ENCODE measurements around the gene LAGE3.

Gene LAGE3

DNA sequence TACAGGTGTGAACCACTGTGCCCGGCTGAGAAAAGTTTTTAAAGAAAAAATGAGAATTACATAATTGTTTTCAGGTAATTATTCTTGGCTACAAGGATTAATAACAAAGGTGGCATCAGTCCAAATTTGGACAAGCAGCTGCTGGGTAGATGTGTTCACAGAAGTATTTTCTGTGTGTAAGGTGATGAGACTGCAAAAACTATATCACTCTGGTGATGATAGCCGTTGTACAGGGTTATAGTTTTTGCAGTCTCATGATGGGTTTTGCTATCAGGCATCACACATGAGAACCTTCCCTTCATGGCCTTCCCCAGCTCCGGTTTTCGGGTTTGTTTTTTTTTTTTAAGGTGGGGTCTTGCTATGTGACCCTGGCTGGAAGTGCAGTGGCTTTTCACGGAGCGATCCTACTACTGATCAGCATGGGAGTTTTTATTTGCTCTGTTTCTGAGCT is 16.4 kb upstream of the LAGE3 start:
- no peaks in the 10 kb centered on the region for H3K9me3 ChIP-seq (ENCODE audit: insufficient read depth, low read length)
- no peak overlapping the region for H3K4me2 ChIP-seq (ENCODE audit: low read length)
- no peak overlapping the region for H3K4me3 ChIP-seq (ENCODE audit: low read length)
- H3K27me3 ChIP-seq (ENCODE audit: low read depth, low read length), result no peaks in the 10 kb centered on the region
- H3K36me3 ChIP-seq (replicated peaks; ENCODE audit: low read depth, low read length), result no peaks in the 10 kb centered on the region
- no peak for TF ChIP-seq EZH2phosphoT487 (IDR thresholded peaks at IDR 0.05; ENCODE audit: low read depth)
- TF ChIP-seq, protein P1, sequence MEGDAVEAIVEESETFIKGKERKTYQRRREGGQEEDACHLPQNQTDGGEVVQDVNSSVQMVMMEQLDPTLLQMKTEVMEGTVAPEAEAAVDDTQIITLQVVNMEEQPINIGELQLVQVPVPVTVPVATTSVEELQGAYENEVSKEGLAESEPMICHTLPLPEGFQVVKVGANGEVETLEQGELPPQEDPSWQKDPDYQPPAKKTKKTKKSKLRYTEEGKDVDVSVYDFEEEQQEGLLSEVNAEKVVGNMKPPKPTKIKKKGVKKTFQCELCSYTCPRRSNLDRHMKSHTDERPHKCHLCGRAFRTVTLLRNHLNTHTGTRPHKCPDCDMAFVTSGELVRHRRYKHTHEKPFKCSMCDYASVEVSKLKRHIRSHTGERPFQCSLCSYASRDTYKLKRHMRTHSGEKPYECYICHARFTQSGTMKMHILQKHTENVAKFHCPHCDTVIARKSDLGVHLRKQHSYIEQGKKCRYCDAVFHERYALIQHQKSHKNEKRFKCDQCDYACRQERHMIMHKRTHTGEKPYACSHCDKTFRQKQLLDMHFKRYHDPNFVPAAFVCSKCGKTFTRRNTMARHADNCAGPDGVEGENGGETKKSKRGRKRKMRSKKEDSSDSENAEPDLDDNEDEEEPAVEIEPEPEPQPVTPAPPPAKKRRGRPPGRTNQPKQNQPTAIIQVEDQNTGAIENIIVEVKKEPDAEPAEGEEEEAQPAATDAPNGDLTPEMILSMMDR (IDR thresholded peaks at IDR 0.05; ENCODE audit: low read depth, low read length), result no peak
- H3K9ac ChIP-seq (ENCODE audit: low read length), result no peak overlapping the region
- no peaks in the 10 kb centered on the region for H3K79me2 ChIP-seq (ENCODE audit: low read length)
- H2AFZ ChIP-seq (ENCODE audit: low read depth, low read length), result no peak overlapping the region
- H4K20me1 ChIP-seq (ENCODE audit: insufficient read depth, low read length), result no peaks in the 10 kb centered on the region
- H3K4me1 ChIP-seq (ENCODE audit: low read length), result peaks cover 16% of the 10 kb centered on the region
- no peak overlapping the region for H3K27ac ChIP-seq (ENCODE audit: low read length)

DNA sequence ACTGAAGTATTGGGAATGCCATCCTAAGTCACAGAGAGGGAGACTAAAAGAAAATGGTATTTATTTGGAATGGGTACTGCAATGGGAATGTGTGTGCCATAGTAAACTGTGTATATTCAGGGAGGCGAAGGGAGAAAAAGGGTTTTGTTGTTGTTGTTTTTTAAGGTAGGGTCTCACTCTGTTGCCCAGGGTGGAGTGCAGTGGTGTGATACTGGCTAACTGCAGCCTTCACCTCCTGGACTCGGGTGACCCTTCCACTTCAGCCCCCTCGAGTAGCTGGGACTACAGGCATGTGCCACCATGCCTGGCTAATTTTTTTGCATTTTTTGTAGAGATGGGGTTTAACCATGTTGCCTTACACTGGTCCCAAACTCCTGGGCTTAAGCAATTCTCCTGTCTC is 15.6 kb upstream of the LAGE3 start:
- no peak overlapping the region for H3K27ac ChIP-seq (ENCODE audit: low read length)
- no peaks in the 10 kb centered on the region for H3K36me3 ChIP-seq (replicated peaks; ENCODE audit: low read depth, low read length)
- no peaks in the 10 kb centered on the region for H3K9me3 ChIP-seq (ENCODE audit: insufficient read depth, low read length)
- no peak overlapping the region for H3K4me3 ChIP-seq (ENCODE audit: low read length)
- H3K27me3 ChIP-seq (ENCODE audit: low read depth, low read length), result no peaks in the 10 kb centered on the region
- TF ChIP-seq EZH2phosphoT487 (IDR thresholded peaks at IDR 0.05; ENCODE audit: low read depth), result no peak
- TF ChIP-seq, protein P1 (IDR thresholded peaks at IDR 0.05; ENCODE audit: low read depth, low read length), result no peak
- H4K20me1 ChIP-seq (ENCODE audit: insufficient read depth, low read length), result no peaks in the 10 kb centered on the region
- H2AFZ ChIP-seq (ENCODE audit: low read depth, low read length), result no peak overlapping the region
- no peaks in the 10 kb centered on the region for H3K79me2 ChIP-seq (ENCODE audit: low read length)
- no peak overlapping the region for H3K4me2 ChIP-seq (ENCODE audit: low read length)
- H3K4me1 ChIP-seq (ENCODE audit: low read length), result peaks cover 16% of the 10 kb centered on the region
- H3K9ac ChIP-seq (ENCODE audit: low read length), result no peak overlapping the region

DNA sequence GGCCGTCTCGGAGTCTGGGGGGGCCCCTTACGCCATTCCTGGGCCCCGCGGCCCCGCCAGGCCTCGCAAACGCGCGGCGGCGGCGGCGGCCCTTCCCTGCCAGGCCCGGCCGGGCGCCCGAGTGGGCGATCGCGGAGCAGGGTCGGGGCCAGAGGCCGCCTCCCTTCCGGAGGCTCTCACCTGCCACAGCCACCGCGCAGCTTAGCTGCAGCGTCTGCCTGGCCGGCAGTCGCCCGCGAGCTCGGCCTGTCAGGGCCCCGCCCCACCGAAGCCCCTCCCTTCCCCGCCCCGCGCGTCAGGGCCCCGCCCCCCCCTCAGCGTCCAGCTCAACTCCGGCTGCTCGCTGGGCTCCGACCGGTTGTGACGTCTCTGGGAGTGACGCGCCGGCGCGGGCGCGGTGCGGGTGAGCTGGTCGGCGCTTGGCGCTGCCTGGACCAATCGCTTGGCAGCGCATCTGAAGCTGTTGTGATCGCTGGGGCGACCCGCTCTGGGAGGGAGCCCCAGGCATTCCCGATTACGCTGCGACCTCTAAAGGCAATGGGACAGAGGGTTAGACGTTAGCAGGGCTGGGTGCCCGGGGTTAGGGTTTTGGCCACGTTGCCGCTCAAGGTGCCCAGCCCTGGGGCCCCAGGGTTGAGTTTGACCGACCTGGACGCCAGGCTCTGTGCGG is 11.5 kb upstream of the LAGE3 start, which contains the start of gene SLC10A3:
SLC10A3 (minus strand) TSS at position 216 of the 670 bp plus-strand sequence. CDS start 1,689 bp downstream, outside the sequence.
- peaks cover 13% of the 10 kb centered on the region for H3K4me1 ChIP-seq (ENCODE audit: low read length)
- peak within 1 kb of the TSS; percentile 53; the same call in 1 of the 2 replicates for H2AFZ ChIP-seq (ENCODE audit: low read depth, low read length)
- H3K4me3 ChIP-seq (ENCODE audit: low read length), result peak within 1 kb of the TSS; percentile 97
- H3K9ac ChIP-seq (ENCODE audit: low read length), result peak within 1 kb of the TSS; percentile 91
- H3K36me3 ChIP-seq (replicated peaks; ENCODE audit: low read depth, low read length), result peaks cover 3% of the 10 kb centered on the region
- H3K9me3 ChIP-seq (ENCODE audit: insufficient read depth, low read length), result no peaks in the 10 kb centered on the region
- H3K27ac ChIP-seq (ENCODE audit: low read length), result peak within 1 kb of the TSS; percentile 62
- no peaks in the 10 kb centered on the region for H3K27me3 ChIP-seq (ENCODE audit: low read depth, low read length)
- no peaks in the 10 kb centered on the region for H4K20me1 ChIP-seq (ENCODE audit: insufficient read depth, low read length)
- peak within 1 kb of the TSS; percentile 96 for H3K4me2 ChIP-seq (ENCODE audit: low read length)
- H3K79me2 ChIP-seq (ENCODE audit: low read length), result peaks cover 8% of the 10 kb centered on the region
- TF ChIP-seq EZH2phosphoT487 (IDR thresholded peaks at IDR 0.05; ENCODE audit: low read depth), result no peak
- TF ChIP-seq, protein P1 (IDR thresholded peaks at IDR 0.05; ENCODE audit: low read depth, low read length), result peak; percentile 26; the same call in 1 of the 2 replicates

DNA sequence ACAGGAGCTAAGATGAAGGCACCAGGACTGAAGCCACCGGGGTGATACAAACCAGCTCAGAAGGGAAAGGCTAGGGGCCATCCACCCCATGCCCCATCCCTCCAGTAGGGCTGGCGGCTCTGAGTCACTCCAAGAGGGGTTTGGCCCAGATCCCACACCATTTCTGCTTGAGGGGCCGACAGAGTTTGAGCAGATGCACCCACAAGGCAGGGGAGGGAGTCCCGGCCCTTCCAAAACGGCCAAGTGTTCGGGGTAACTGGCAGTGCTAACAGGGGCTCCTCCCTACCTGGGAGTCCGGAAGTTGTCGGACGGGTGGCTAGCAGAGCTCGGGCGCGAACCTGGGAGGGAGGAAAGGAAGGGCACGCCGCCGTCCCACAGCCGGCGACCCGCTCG is 10.9 kb upstream of the LAGE3 start:
- peaks cover 14% of the 10 kb centered on the region for H3K79me2 ChIP-seq (ENCODE audit: low read length)
- H3K4me3 ChIP-seq (ENCODE audit: low read length), result peak overlapping the region; percentile 97
- H4K20me1 ChIP-seq (ENCODE audit: insufficient read depth, low read length), result no peaks in the 10 kb centered on the region
- no peaks in the 10 kb centered on the region for H3K9me3 ChIP-seq (ENCODE audit: insufficient read depth, low read length)
- H3K27ac ChIP-seq (ENCODE audit: low read length), result peak overlapping the region; percentile 52
- H3K27me3 ChIP-seq (ENCODE audit: low read depth, low read length), result no peaks in the 10 kb centered on the region
- peaks cover 9% of the 10 kb centered on the region for H3K36me3 ChIP-seq (replicated peaks; ENCODE audit: low read depth, low read length)
- H3K4me1 ChIP-seq (ENCODE audit: low read length), result peaks cover 18% of the 10 kb centered on the region
- H2AFZ ChIP-seq (ENCODE audit: low read depth, low read length), result no peak overlapping the region
- H3K4me2 ChIP-seq (ENCODE audit: low read length), result peak overlapping the region; percentile 96
- peak overlapping the region; percentile 91 for H3K9ac ChIP-seq (ENCODE audit: low read length)
- TF ChIP-seq, protein P1 (IDR thresholded peaks at IDR 0.05; ENCODE audit: low read depth, low read length), result no peak
- no peak for TF ChIP-seq EZH2phosphoT487 (IDR thresholded peaks at IDR 0.05; ENCODE audit: low read depth)

Data from OCI-LY3 (cell line).